Pancreas (tissue), 10 donors: ENCODE data around the gene OR5M3. TPM values are rescaled to one million over a fixed set of nuclear protein-coding genes. Genes with fewer than 3 reads are reported as not detected.

Experiments
- ATAC-seq, 4 donors: fragments of 200-7000 bp; cut with Tn5 transposase; one replicate each; pipeline versions ENCODE4 v1.8.0 to v1.9.1; 2020; ENCODE audit warnings: mild to moderate bottlenecking in 4 of 4, moderate library complexity in 4 of 4
- DNase-seq, 6 donors: peaks; one replicate each; pipeline ENCODE4 v3.0.0-alpha.2; 2020
- FAIRE-seq: peaks from 2 replicates; lab custom pipeline; 2012; peaks lifted over from hg19 to GRCh38; lab: Jason Lieb, UNC
- H3K27ac ChIP-seq, 4 donors: fragments of 200-600 bp; sonication (generic); 1 replicate in 3 of 4; 2 replicates in 1 of 4; pipeline versions ENCODE4 v1.5.0 to v1.8.0; 2020
- H3K27me3 ChIP-seq, 4 donors: fragments of 200-600 bp; one replicate each; pipeline ENCODE4 v1.8.0; 2021
- H3K36me3 ChIP-seq, 3 donors: fragments of 200-600 bp; sonication (generic) in 1 of 3; one replicate each; pipeline versions ENCODE4 v1.5.0 to v1.8.0; 2020 to 2021
- H3K4me1 ChIP-seq, 3 donors: fragments of 200-600 bp; one replicate each; pipeline ENCODE4 v1.8.0; 2021
- H3K4me3 ChIP-seq, 4 donors: fragments of 200-600 bp; sonication (generic) in 2 of 4; one replicate each; pipeline versions ENCODE4 v1.5.0 to v1.8.0; 2020 to 2021
- H3K9me3 ChIP-seq, 4 donors: fragments of 200-600 bp; one replicate each; pipeline ENCODE4 v1.8.0; 2021
- CTCF ChIP-seq, 4 donors: fragments of 200-600 bp; sonication (generic) in 3 of 4; IDR thresholded peaks; one replicate each; pipeline versions ENCODE4 v1.5.0 to v1.8.0; 2021; ENCODE audit warnings: antibody characterized with exemption in 4 of 4
- WGBS, 2 donors: extraction: QIAGEN DNeasy Blood & Tissue Kit; methylation state at CpG; one replicate each; pipeline ENCODE4 v1.1.7; 2013; 5-methylcytosine and 5-hydroxymethylcytosine counted together
- intact Hi-C, 3 donors: fragments of 100-400 bp; cut with DNase I; formaldehyde crosslinking; loops; one replicate each; pipeline versions ENCODE4 v1.11.1 to v1.14.2; 2022
- polyA plus RNA-seq, 2 donors: library from polyadenylated mRNA; stranded (reverse); fragments of 200-250 nt; gene quantifications; one replicate each; pipeline ENCODE4 v1.2.3, GENCODE V29; 2013
- total RNA-seq, 6 donors: library from RNA; stranded (reverse); fragmentation: NEBNext Ultra II Directional in 4 of 6; extraction: Animal tissue kit (Norgen Biotek cat#: 25700) in 4 of 6; gene quantifications; one replicate each; pipeline versions ENCODE4 v1.2.1 to v1.2.4, GENCODE V29; 2021 to 2023
- donor health status: healthy with polysubstance abuse.
- donor health status: DM: no; HTN: no; CAD: no; lungs with moderate emphysema.
- donor health status: DM: no; HTN: no; CAD: no.
- donor health status: control.
- donor health status: control.
- donor health status: Bipolar disorder and iron deficiency.
- donor health status: DM: yes; HTN: yes; CAD: no.
- donor health status: DM: no; HTN: no; CAD: no.
- donor health status: DM: no; HTN: no; CAD: no.
- donor health status: DM: yes; HTN: yes; CAD: no.

The OR5M3 gene
- total and polyA plus RNA-seq, 8 donors = not detected

- no peaks in the 10 kb centered on the region for H3K27me3 ChIP-seq
- WGBS, 2 donors = 37 to 38% methylated on average over 1 of the region's 1 CpG
- no peak overlapping the region for H3K27ac ChIP-seq
- no peaks in the 10 kb centered on the region for H3K4me1 ChIP-seq
- no peak for TF ChIP-seq CTCF (IDR thresholded peaks at IDR 0.05)
- FAIRE-seq (no peak), DNase-seq (no peak), ATAC-seq (no peak)
- H3K36me3 ChIP-seq = no peaks in the 10 kb centered on the region
- H3K9me3 ChIP-seq = no peaks in the 10 kb centered on the region
- no peak overlapping the region for H3K4me3 ChIP-seq
- intact Hi-C loops = no loop called here
These were observed 16.1 kb downstream of the OR5M3 start for GRCh38 chr11:56457076-56457475.

- no peaks in the 10 kb centered on the region for H3K4me1 ChIP-seq
- no peak overlapping the region for H3K4me3 ChIP-seq
- no peaks in the 10 kb centered on the region for H3K27me3 ChIP-seq
- FAIRE-seq (no peak), ATAC-seq (no peak), DNase-seq (no peak)
- H3K36me3 ChIP-seq = no peaks in the 10 kb centered on the region
- 57 to 59% methylated on average over 4 of the region's 4 CpGs for WGBS, 2 donors
- no peak for TF ChIP-seq CTCF (IDR thresholded peaks at IDR 0.05)
- H3K27ac ChIP-seq = no peak overlapping the region
- no peaks in the 10 kb centered on the region for H3K9me3 ChIP-seq
- intact Hi-C loops = no loop called here
These were observed 19.6 kb downstream of the OR5M3 start for GRCh38 chr11:56453521-56453920.

Other genes starting within 250 kb of the OR5M3 start
- not detected for gene OR5T2, start 239.1 kb downstream of the OR5M3 start, total RNA-seq
- not detected for gene OR5T2, start 239.1 kb downstream of the OR5M3 start, polyA plus RNA-seq
- not detected for gene OR5T3, start 221.1 kb downstream of the OR5M3 start, total RNA-seq
- gene OR5T3, start 221.1 kb downstream of the OR5M3 start, polyA plus RNA-seq = not detected
- not detected for gene OR5T1, start 199.2 kb downstream of the OR5M3 start, total RNA-seq
- not detected for gene OR5T1, start 199.2 kb downstream of the OR5M3 start, polyA plus RNA-seq
- gene OR8H1, start 181.1 kb downstream of the OR5M3 start, total RNA-seq = not detected
- gene OR8H1, start 181.1 kb downstream of the OR5M3 start, polyA plus RNA-seq = not detected
- not detected for gene OR8K3, start 158.2 kb downstream of the OR5M3 start, total RNA-seq
- not detected for gene OR8K3, start 158.2 kb downstream of the OR5M3 start, polyA plus RNA-seq
- not detected for gene OR8K1, start 127.3 kb downstream of the OR5M3 start, total RNA-seq
- not detected for gene OR8K1, start 127.3 kb downstream of the OR5M3 start, polyA plus RNA-seq
- gene OR8J1, start 119.1 kb downstream of the OR5M3 start, total RNA-seq = not detected
- gene OR8J1, start 119.1 kb downstream of the OR5M3 start, polyA plus RNA-seq = not detected
- gene OR8U1, start 97.7 kb downstream of the OR5M3 start, total RNA-seq = not detected
- gene OR8U1, start 97.7 kb downstream of the OR5M3 start, polyA plus RNA-seq = under 1 TPM in 1 of 2 donors, not detected in 1; 0.09 TPM
- gene OR5AL1, start 60.7 kb downstream of the OR5M3 start, total RNA-seq = not detected
- not detected for gene OR5AL1, start 60.7 kb downstream of the OR5M3 start, polyA plus RNA-seq
- not detected for gene OR5M8, start 18.0 kb upstream of the OR5M3 start, total RNA-seq
- not detected for gene OR5M8, start 18.0 kb upstream of the OR5M3 start, polyA plus RNA-seq
- gene OR5M11, start 69.9 kb upstream of the OR5M3 start, total RNA-seq = not detected
- gene OR5M11, start 69.9 kb upstream of the OR5M3 start, polyA plus RNA-seq = not detected
- not detected for gene OR5M10, start 104.4 kb upstream of the OR5M3 start, total RNA-seq
- not detected for gene OR5M10, start 104.4 kb upstream of the OR5M3 start, polyA plus RNA-seq
- gene OR5M1, start 141.5 kb upstream of the OR5M3 start, total RNA-seq = not detected
- not detected for gene OR5M1, start 141.5 kb upstream of the OR5M3 start, polyA plus RNA-seq
- gene OR5AP2, start 169.1 kb upstream of the OR5M3 start, total RNA-seq = not detected
- not detected for gene OR5AP2, start 169.1 kb upstream of the OR5M3 start, polyA plus RNA-seq
- gene OR5AR1, start 190.3 kb upstream of the OR5M3 start, total RNA-seq = not detected
- gene OR5AR1, start 190.3 kb upstream of the OR5M3 start, polyA plus RNA-seq = not detected
- gene OR9G1, start 225.7 kb upstream of the OR5M3 start, total RNA-seq = not detected
- gene OR9G1, start 225.7 kb upstream of the OR5M3 start, polyA plus RNA-seq = not detected